Transverse colon (tissue), 4 donors: ENCODE data around the gene PTTG2. TPM values are rescaled to one million over a fixed set of nuclear protein-coding genes. Genes with fewer than 3 reads are reported as not detected.

Experiments
- DNase-seq: peaks from one replicate; pipeline ENCODE4 v3.0.0-alpha.2; 2019
- H3K27ac ChIP-seq, 4 donors: fragments of 200-600 bp; sonication (generic); 2 replicates each; pipeline ENCODE4 v1.5.1; 2016 to 2018; ENCODE audit warnings: inconsistent platforms in 4 of 4
- H3K27me3 ChIP-seq: fragments of 200-600 bp; sonication (generic); 2 replicates; pipeline ENCODE4 v1.5.1; 2017; ENCODE audit warnings: inconsistent platforms
- H3K36me3 ChIP-seq, 4 donors: fragments of 200-600 bp; sonication (generic); 2 replicates each; pipeline ENCODE4 v1.5.1; 2017 to 2019; ENCODE audit warnings: inconsistent platforms in 4 of 4
- H3K4me1 ChIP-seq, 4 donors: fragments of 200-600 bp; sonication (generic); 2 replicates each; pipeline ENCODE4 v1.5.1; 2017 to 2020; ENCODE audit warnings: inconsistent platforms in 4 of 4
- H3K4me3 ChIP-seq, 4 donors: fragments of 200-600 bp; sonication (generic); 1 replicate in 1 of 4; 2 replicates in 3 of 4; pipeline versions ENCODE4 v1.5.1 to v1.6.1; 2017 to 2019; ENCODE audit warnings: inconsistent platforms in 4 of 4
- H3K9me3 ChIP-seq, 2 donors: fragments of 200-600 bp; sonication (generic); 2 replicates each; pipeline ENCODE4 v1.5.1; 2017 to 2019; ENCODE audit warnings: inconsistent platforms in 2 of 2
- CTCF ChIP-seq, 5 experiments: fragments of 200-600 bp in 3 of 5; fragments of 450-650 bp in 2 of 5; sonication (generic) in 3 of 5; IDR thresholded peaks; 1 replicate in 2 of 5; 2 replicates in 3 of 5; pipeline ENCODE4 v1.5.1; 2016 to 2017; ENCODE audit warnings: antibody characterized with exemption in 5 of 5, inconsistent platforms in 3 of 5, mild to moderate bottlenecking in 2 of 5, moderate library complexity in 1 of 5
- EP300 ChIP-seq: sonication (generic); formaldehyde crosslinking; IDR thresholded peaks from one replicate; pipeline ENCODE4 v1.6.1; 2017; ENCODE audit warnings: antibody characterized with exemption, low read depth
- POLR2A ChIP-seq: fragments of 450-650 bp; IDR thresholded peaks from one replicate; pipeline ENCODE4 v1.6.1; 2016; ENCODE audit warnings: antibody characterized with exemption, mild to moderate bottlenecking, moderate library complexity
- POLR2AphosphoS5 ChIP-seq, 3 donors: sonication (generic); formaldehyde crosslinking; IDR thresholded peaks; one replicate each; pipeline ENCODE4 v1.6.1; 2016; ENCODE audit warnings: antibody characterized with exemption in 3 of 3
- WGBS, 2 donors: methylation state at CpG; one replicate each; pipeline ENCODE4 v1.1.5; 2018; ENCODE audit warnings: low coverage in 1 of 2; 5-methylcytosine and 5-hydroxymethylcytosine counted together
- in situ Hi-C, 4 donors: fragments of 200-750 bp; cut with MboI; loops; one replicate each; pipeline versions ENCODE4 v1.15.0 to v1.15.1; 2017; ENCODE audit warnings: low sequenced_read_pairs in 3 of 4, low pct_ligation_motif_present in 1 of 4, low pct_unique_long_range_greater_than_20kb in 1 of 4
- intact Hi-C: fragments of 100-400 bp; cut with DNase I; formaldehyde crosslinking; loops from one replicate; pipeline ENCODE4 v1.15.1; 2023; ENCODE audit warnings: low total_unique reads
- total RNA-seq, 4 donors: library from RNA; depleted of rRNA; stranded (reverse); fragments of >200 nt; gene quantifications; one replicate each; pipeline ENCODE4 v1.1.0, GENCODE V29; 2016

PTTG2 gene
- total RNA-seq, 4 donors from 2014 or later, result 2.6 to 3.8 TPM; not detected in 2

GRCh38 chr4:37928426-37929416 is 31.5 kb upstream of the PTTG2 start:
- no peak overlapping the region for H3K4me3 ChIP-seq
- no peaks in the 10 kb centered on the region for H3K36me3 ChIP-seq
- H3K27me3 ChIP-seq, result no peaks in the 10 kb centered on the region
- H3K27ac ChIP-seq, result peak overlapping the region in 1 of 4 donors; percentile 8
- no peak for DNase-seq
- H3K4me1 ChIP-seq, result peaks cover 0 to 6% (median 2%) of the 10 kb centered on the region in 4 donors
- H3K9me3 ChIP-seq, result no peaks in the 10 kb centered on the region
- 63 to 73% methylated on average over 10 to 12 of the region's 12 CpGs for WGBS, 2 donors
- no peak for TF ChIP-seq POLR2A
- TF ChIP-seq EP300, result no peak
- TF ChIP-seq POLR2AphosphoS5 (IDR thresholded peaks at IDR 0.05), result no peak
- TF ChIP-seq CTCF (IDR thresholded peaks at IDR 0.05), result no peak
- intact Hi-C loops, result no loop called here
- in situ Hi-C loops, result no loop called here

GRCh38 chr4:37934096-37934495 is 26.1 kb upstream of the PTTG2 start:
- no peaks in the 10 kb centered on the region for H3K9me3 ChIP-seq
- no peak overlapping the region for H3K27ac ChIP-seq
- TF ChIP-seq EP300 (no peak), POLR2AphosphoS5 (IDR thresholded peaks at IDR 0.05) (no peak), CTCF (IDR thresholded peaks at IDR 0.05) (no peak), POLR2A (no peak)
- 98 to 100% methylated on average over 3 to 8 of the region's 8 CpGs for WGBS, 2 donors
- DNase-seq, result no peak
- intact Hi-C loops (no loop called here), in situ Hi-C loops (no loop called here)
- no peak overlapping the region for H3K4me3 ChIP-seq
- H3K36me3 ChIP-seq, result no peaks in the 10 kb centered on the region
- H3K4me1 ChIP-seq, result peaks cover 0 to 4% (median 0%) of the 10 kb centered on the region in 4 donors
- H3K27me3 ChIP-seq, result no peaks in the 10 kb centered on the region

GRCh38 chr4:37934609-37935008 is 25.6 kb upstream of the PTTG2 start:
- intact Hi-C loops (no loop called here), in situ Hi-C loops (no loop called here)
- no peaks in the 10 kb centered on the region for H3K9me3 ChIP-seq
- no peak overlapping the region for H3K4me3 ChIP-seq
- peaks cover 0 to 4% (median 0%) of the 10 kb centered on the region in 4 donors for H3K4me1 ChIP-seq
- no peak overlapping the region for H3K27ac ChIP-seq
- no peaks in the 10 kb centered on the region for H3K36me3 ChIP-seq
- no peaks in the 10 kb centered on the region for H3K27me3 ChIP-seq
- DNase-seq, result no peak
- 83 to 89% methylated on average over 1 to 3 of the region's 3 CpGs for WGBS, 2 donors
- TF ChIP-seq POLR2A (no peak), CTCF (IDR thresholded peaks at IDR 0.05) (no peak), EP300 (no peak), POLR2AphosphoS5 (IDR thresholded peaks at IDR 0.05) (no peak)

GRCh38 chr4:37935026-37935425 is 25.2 kb upstream of the PTTG2 start:
- intact Hi-C loops (no loop called here), in situ Hi-C loops (no loop called here)
- H3K36me3 ChIP-seq, result no peaks in the 10 kb centered on the region
- no peaks in the 10 kb centered on the region for H3K27me3 ChIP-seq
- 71 to 86% methylated on average over 3 to 4 of the region's 4 CpGs for WGBS, 2 donors
- no peaks in the 10 kb centered on the region for H3K9me3 ChIP-seq
- no peak overlapping the region for H3K27ac ChIP-seq
- peaks cover 0 to 4% (median 0%) of the 10 kb centered on the region in 4 donors for H3K4me1 ChIP-seq
- no peak for DNase-seq
- no peak for TF ChIP-seq POLR2A
- TF ChIP-seq CTCF (IDR thresholded peaks at IDR 0.05), result no peak
- TF ChIP-seq EP300, result no peak
- no peak for TF ChIP-seq POLR2AphosphoS5 (IDR thresholded peaks at IDR 0.05)
- no peak overlapping the region for H3K4me3 ChIP-seq
